SK-N-SH (cell line): ENCODE data around the gene UFSP1. TPM values are rescaled to one million over a fixed set of nuclear protein-coding genes. Genes with fewer than 3 reads are reported as not detected.
A peak's percentile ranks its signal among the peaks of the same experiment; 100 is the strongest.

Experiments used
- CHD2 ChIP-seq: fragments of 150-350 bp; IDR thresholded peaks from 2 replicates; pipeline ENCODE4 v1.6.1; 2018; ENCODE audit warnings: low read length; ENCODE audit not compliant: partially characterized antibody
- CTCF ChIP-seq: fragments of 200-600 bp; sonication (generic); IDR thresholded peaks from 2 replicates; pipeline ENCODE4 v1.6.1; 2017; ENCODE audit warnings: antibody characterized with exemption, mild to moderate bottlenecking, moderate library complexity
- EZH2phosphoT487 ChIP-seq: fragments of 200-600 bp; sonication (generic); IDR thresholded peaks from 2 replicates; pipeline ENCODE4 v1.6.1; 2017; ENCODE audit warnings: low read depth, mixed run types, mild to moderate bottlenecking, antibody characterized with exemption, moderate library complexity, borderline replicate concordance
- FOXM1 ChIP-seq: IDR thresholded peaks from 2 replicates; pipeline ENCODE4 v1.4.0; 2012; ENCODE audit warnings: low read depth, mild to moderate bottlenecking
- GABPA ChIP-seq: IDR thresholded peaks from 2 replicates; pipeline ENCODE4 v1.4.0; 2012; ENCODE audit warnings: low read depth, mild to moderate bottlenecking
- GATA2 ChIP-seq: sonication (generic); formaldehyde crosslinking; IDR thresholded peaks from 2 replicates; pipeline ENCODE4 v1.5.0; 2020; ENCODE audit warnings: mild to moderate bottlenecking, missing genetic modification reagents
- IRF3 ChIP-seq: fragments of 150-350 bp; IDR thresholded peaks from 2 replicates; pipeline ENCODE4 v1.6.1; 2016; ENCODE audit warnings: mild to moderate bottlenecking, low read depth, low read length
- JUND ChIP-seq: IDR thresholded peaks from 2 replicates; pipeline ENCODE4 v1.4.0; 2012
- MEF2A ChIP-seq: IDR thresholded peaks from 2 replicates; pipeline ENCODE4 v1.4.0; 2012; ENCODE audit warnings: low read depth, borderline replicate concordance
- MXI1 ChIP-seq: IDR thresholded peaks from 2 replicates; pipeline ENCODE4 v1.6.1; 2012; ENCODE audit warnings: mild to moderate bottlenecking, low read depth, low read length, improper control_type of control experiment
- NFIC ChIP-seq: IDR thresholded peaks from 2 replicates; pipeline ENCODE4 v1.4.0; 2012; ENCODE audit warnings: borderline replicate concordance
- NRF1 ChIP-seq: IDR thresholded peaks from 2 replicates; pipeline ENCODE4 v1.6.1; 2012; ENCODE audit warnings: low read depth, mild to moderate bottlenecking, low read length
- PBX3 ChIP-seq: IDR thresholded peaks from 2 replicates; pipeline ENCODE4; 2012
- RCOR1 ChIP-seq: fragments of 150-350 bp; IDR thresholded peaks from 2 replicates; pipeline ENCODE4 v1.6.1; 2017; ENCODE audit warnings: antibody characterized with exemption, low read length
- SIN3A ChIP-seq: IDR thresholded peaks from 2 replicates; pipeline ENCODE4 v1.6.1; 2012; ENCODE audit warnings: low read depth, mild to moderate bottlenecking, low read length, moderate library complexity, borderline replicate concordance
- TAF1 ChIP-seq: IDR thresholded peaks from 2 replicates; pipeline ENCODE4 v1.6.1; 2012; ENCODE audit warnings: low read depth, mild to moderate bottlenecking, low read length, moderate library complexity, borderline replicate concordance
- USF1 ChIP-seq: IDR thresholded peaks from 2 replicates; pipeline ENCODE4 v1.4.0; 2012; ENCODE audit warnings: low read depth, borderline replicate concordance
- USF2 ChIP-seq: fragments of 150-350 bp; IDR thresholded peaks from 2 replicates; pipeline ENCODE4 v1.6.1; 2017; ENCODE audit warnings: antibody characterized with exemption, low read length, low read depth, borderline replicate concordance
- YY1 ChIP-seq: IDR thresholded peaks from 2 replicates; pipeline ENCODE4 v1.4.0; 2012; ENCODE audit warnings: low read depth, mild to moderate bottlenecking
- ZBTB33 ChIP-seq: IDR thresholded peaks from 2 replicates; pipeline ENCODE4 v1.4.0; 2012; ENCODE audit warnings: low read depth, borderline replicate concordance
- polyA plus RNA-seq, 3 experiments: library from polyadenylated mRNA; depleted of rRNA; stranded (reverse); fragments of >200 nt; gene quantifications; 2 replicates each; pipeline ENCODE4 v1.2.3, GENCODE V29; 2012

UFSP1 gene
- polyA plus RNA-seq, 1 of the 3 experiments (the other 2 are of a cell fraction), result 4.5 TPM

GRCh38 chr7:100894860-100895700, 5.6 kb upstream of the UFSP1 start (continued):
- no peak for TF ChIP-seq USF1
- TF ChIP-seq ZBTB33, result no peak
- no peak for TF ChIP-seq JUND
- no peak for TF ChIP-seq MEF2A
- TF ChIP-seq MXI1, result no peak
- TF ChIP-seq GATA2 (CRISPR knock-in tag), result no peak
- TF ChIP-seq CHD2, result no peak
- TF ChIP-seq USF2, result no peak
- TF ChIP-seq NRF1, result no peak
- TF ChIP-seq EZH2phosphoT487, result peak; percentile 99
- TF ChIP-seq YY1, result no peak
- peak; percentile 95 for TF ChIP-seq CTCF
- TF ChIP-seq IRF3, result no peak
- no peak for TF ChIP-seq TAF1
- no peak for TF ChIP-seq PBX3
- TF ChIP-seq NFIC, result no peak
- TF ChIP-seq SIN3A, result no peak
- TF ChIP-seq FOXM1, result no peak
- TF ChIP-seq RCOR1, result no peak
- TF ChIP-seq GABPA, result no peak
